NCI-H524 treated with DMSO at 0.1 percent for 48 hours (cell line): Measurements from ENCODE around the gene DSTN.

Experiments
- DNase-seq: peaks from one replicate; lab custom pipeline; 2025; lab: John Stamatoyannopoulos, UW

Gene DSTN

GRCh38 chr20:17625246-17626051 lies 55.6 kb downstream of the DSTN start:
- DNase-seq, result no peak

DNA sequence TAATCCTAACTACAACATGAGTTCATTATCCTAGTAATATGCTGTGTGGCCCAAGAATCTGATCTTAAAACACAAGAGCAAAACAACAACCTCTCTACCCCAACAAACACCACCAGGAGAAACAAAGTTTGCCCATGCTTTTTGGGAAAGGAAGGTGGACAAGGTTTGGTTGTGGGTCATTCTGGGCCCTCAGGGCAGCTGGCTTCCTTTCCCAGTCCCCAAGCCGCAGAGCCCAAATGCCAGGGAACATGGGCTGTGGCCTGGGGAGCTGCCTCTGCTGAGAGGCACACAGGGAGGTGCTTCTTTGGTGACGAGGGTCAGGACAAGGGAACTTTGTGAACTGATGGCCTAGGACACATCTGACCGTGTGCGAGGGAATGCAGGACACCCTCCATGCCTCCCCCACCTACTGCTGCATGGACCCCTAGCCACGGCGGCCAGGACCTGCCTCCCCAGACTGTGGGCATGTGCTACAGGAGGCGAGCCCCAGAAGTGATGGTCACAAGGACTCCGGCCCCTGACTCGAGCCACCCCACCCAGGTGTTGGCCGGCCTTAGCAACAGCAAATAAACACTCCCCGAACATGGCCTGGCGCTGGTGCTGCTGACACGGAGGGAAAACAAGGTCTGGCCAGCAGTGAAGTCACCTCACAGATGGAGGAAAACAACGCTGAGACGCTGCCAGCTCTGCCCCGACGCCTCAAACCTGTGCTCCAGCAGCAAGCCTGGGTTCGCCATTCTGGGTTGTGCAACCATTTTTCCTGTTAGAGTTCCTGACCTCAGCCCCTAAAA lies 56.5 kb downstream of the DSTN start:
- no peak for DNase-seq

GRCh38 chr20:17627101-17627955 lies 57.5 kb downstream of the DSTN start:
- no peak for DNase-seq

- no peak for DNase-seq
These were observed 58.4 kb downstream of the DSTN start for GRCh38 chr20:17628101-17628841.

DNA sequence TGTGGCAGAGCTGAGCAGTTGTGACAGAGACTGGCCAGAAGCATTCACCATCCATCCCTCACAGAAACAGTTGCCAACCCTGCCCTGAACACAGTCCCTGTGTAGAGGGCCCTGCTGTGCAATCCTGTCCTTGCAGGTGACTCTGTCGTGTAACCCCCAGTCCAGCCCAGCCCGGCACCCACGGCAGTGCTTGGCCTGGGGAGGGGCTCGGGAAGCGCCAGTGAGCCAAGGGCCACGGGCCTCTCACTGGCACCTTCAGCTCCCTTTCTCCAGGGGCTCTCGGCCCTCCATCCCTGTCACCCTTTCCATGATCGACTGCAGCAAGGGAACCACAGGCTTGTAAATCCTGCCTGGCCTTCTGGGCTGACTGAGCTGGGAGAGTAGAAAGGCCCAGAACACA lies 59.1 kb downstream of the DSTN start:
- no peak for DNase-seq

GRCh38 chr20:17629678-17630089 lies 59.8 kb downstream of the DSTN start:
- no peak for DNase-seq

DNA sequence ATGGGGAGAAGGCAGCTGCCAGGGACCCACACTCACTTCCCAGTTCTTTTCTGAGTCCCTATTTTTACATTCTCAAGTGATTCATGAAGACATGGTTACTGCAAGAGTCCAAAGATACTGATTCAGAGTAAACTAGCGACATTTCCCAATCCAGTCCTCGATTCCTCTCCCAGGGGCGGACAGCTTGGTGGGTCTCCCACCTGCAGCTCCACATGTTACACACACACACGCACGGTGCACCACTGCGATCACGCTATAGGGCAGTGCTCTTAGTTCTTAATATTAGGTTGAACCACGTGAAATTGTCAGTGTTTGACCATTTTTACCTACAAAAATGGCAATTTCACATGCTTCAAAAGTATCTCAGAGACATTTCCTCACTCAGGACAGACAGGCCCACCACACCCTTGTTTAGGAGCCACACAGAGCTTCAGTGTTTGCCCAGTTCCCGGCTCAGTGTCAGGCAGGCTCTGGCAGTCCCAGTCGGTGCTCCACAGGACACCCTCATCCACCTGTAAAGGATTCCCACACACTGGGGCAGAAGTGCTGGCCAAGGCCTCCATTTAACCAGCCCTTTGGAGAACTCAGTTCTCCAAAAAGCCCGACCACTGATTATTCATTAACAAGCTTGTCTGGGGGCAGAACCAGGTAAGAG lies 60.4 kb downstream of the DSTN start:
- DNase-seq, result no peak

DNA sequence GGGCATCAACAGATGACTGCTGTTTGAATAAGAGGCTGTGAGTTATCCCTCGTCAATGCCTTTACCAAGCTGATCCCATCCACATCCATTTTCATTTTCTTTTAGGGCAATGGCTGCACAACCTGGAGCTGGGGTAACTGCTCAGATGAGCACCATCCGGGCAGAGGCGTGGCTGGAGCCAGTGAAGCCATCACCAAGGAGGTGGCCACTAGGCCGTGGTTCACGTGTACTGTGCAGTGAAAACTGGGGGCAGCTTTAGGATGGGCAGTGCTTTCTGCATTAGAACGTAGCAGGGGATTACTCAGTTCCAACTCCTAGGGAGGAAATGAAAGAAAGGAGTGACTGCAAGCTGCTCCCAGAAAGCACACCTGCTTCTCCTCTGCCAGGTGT lies 60.9 kb downstream of the DSTN start:
- no peak for DNase-seq

- DNase-seq, result no peak
These were observed 61.9 kb downstream of the DSTN start for GRCh38 chr20:17631576-17632319.

DNA sequence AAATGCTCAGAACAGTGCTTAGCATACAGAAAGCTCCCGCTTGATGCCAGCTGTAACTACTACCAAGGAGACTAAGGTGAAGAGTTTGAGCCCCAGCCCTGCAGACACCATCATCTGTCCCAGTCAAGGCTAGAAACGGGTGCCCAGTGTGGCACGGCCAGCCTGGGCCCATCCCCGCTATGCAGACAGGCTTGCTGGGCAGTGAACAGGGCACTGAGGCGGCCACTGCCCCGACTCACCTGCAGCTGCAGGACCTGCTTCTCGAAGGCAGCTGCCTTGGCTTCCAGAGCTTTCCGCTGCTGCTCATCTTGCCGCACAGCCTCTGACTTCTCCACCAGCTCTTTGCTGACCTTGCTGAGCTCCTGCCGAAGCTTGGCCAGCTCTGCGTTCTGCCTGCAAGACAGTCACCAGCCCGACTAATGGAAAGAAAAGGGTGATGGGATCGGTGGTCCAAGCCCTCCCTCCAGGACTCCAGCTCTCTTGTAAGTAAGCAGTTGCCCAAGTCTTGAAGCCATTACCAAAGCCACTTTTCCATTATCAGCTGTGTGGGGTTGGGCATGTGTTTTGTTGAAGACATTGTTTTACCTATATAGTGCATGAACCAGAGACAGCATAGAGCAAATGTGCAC lies 63.5 kb downstream of the DSTN start:
- no peak for DNase-seq

GRCh38 chr20:17633850-17634500 lies 64.1 kb downstream of the DSTN start:
- DNase-seq, result no peak

- no peak for DNase-seq
These were observed 64.9 kb downstream of the DSTN start for GRCh38 chr20:17634661-17635331.

- no peak for DNase-seq
These were observed 65.7 kb downstream of the DSTN start for GRCh38 chr20:17635332-17636244.

GRCh38 chr20:17636523-17637412 lies 66.9 kb downstream of the DSTN start:
- DNase-seq, result peak; percentile 87

DNA sequence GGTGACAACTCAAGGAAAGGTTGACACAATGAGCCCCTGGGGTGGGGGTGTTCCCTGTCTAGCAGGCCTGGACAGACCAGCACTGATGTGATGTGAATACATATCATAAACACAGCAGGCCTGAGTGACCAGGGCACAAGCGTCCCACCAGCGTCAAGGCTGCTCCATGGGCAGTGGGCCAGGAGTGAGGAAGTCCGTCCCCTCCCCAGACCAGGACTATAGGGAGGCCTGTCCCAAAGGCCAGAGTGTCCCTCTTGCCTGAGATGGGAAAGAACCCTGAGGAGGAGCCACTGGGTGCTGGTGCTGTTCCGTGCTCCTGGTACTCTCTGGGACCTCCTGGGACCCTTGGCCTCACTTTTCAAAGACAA lies 67.5 kb downstream of the DSTN start:
- no peak for DNase-seq

DNA sequence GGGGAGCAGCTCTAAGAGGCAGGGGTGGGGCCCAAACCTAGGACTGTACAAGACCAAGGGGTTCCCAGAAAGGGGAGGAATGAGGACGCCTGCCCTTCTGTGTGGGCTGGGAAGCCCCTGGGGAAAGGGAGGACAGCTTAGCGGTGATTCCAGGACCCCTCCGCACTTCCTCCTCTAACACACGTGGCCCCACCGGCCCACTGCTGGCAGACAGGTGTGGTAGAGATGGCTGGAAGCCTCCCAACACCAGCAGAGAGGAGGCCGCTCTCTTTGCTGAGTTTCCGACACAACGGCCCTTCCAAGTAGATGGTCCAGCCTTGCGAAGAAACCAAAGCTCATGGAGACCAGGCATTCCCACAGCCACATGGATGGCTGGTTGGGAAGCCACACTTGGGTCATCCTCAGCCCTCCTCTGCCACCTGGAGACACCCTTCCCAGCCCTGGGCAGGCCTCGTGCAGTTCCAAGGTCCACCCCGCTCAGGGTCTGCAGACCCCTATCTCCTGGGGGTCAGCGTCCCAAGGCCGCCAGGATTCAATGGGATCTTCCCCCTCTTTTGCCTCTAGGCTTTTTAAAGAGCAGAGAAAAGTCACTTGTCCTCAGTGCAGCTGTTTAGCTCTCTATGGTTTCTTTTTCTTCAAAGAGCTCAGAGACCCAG lies 68.2 kb downstream of the DSTN start:
- DNase-seq, result no peak
